HCT116 (cell line): ENCODE results near the gene PRRT4. TPM values are rescaled to one million over a fixed set of nuclear protein-coding genes. Genes with fewer than 3 reads are reported as not detected.

Experiments
- ATAC-seq: fragments of 200-7000 bp; cut with Tn5 transposase; 2 replicates; pipeline ENCODE4 v1.9.1; 2020; ENCODE audit warnings: mild to moderate bottlenecking, moderate library complexity
- BruUV-seq: library from RNA; stranded (reverse); fragments of 400-500 nt; replicated peaks from 2 replicates; lab custom pipeline; 2021; lab: Mats Ljungman, UMichigan
- CTCF ChIA-PET: fragments of 300-600 bp; sonication (Branson Sonifier 250); formaldehyde crosslinking; loops from one replicate; lab custom pipeline; 2021; ENCODE audit warnings: antibody characterized with exemption; lab: Charles Lee
- POLR2A ChIA-PET: fragments of 300-600, 350-600 bp; sonication (Branson Sonifier 250); formaldehyde crosslinking; loops from one replicate; lab custom pipeline; 2021; ENCODE audit warnings: antibody characterized with exemption; lab: Charles Lee
- RAD21 ChIA-PET, 2 experiments: fragments of 300-600 bp; sonication (Branson Sonifier 250); formaldehyde crosslinking; loops; one replicate each; lab custom pipeline; 2023; ENCODE audit warnings: low total read pairs in 2 of 2; ENCODE audit not compliant: uncharacterized antibody in 2 of 2, unreplicated experiment in 2 of 2, low non-redundant PET in 1 of 2; lab: Charles Lee
- DNase-seq: peaks from one replicate; pipeline ENCODE4 v3.0.0-alpha.2; 2010; ENCODE audit warnings: low read depth, low spot score
- H2AFZ ChIP-seq: fragments of 200-600 bp; shearing (Covaris generic), sonication (generic); 2 replicates; pipeline ENCODE4 v1.6.1; 2017; ENCODE audit warnings: low read depth, mixed run types, mixed read lengths, antibody characterized with exemption, low read length; ENCODE audit not compliant: poor library complexity, severe bottlenecking
- H3K27ac ChIP-seq: 2 replicates; pipeline ENCODE4 v1.5.1; 2012; ENCODE audit warnings: low read depth, low read length
- H3K27me3 ChIP-seq: fragments of 200-600 bp; sonication (generic); 2 replicates; pipeline ENCODE4 v1.6.1; 2016; ENCODE audit warnings: mixed run types, low read length, mixed read lengths; ENCODE audit not compliant: insufficient read depth
- H3K36me3 ChIP-seq, 2 experiments: fragments of 200-500 bp in 1 of 2; fragments of 200-600 bp in 1 of 2; sonication (Bioruptor generic) in 1 of 2; sonication (generic) in 1 of 2; 2 replicates each; pipeline versions ENCODE4 v1.5.1 to v1.6.1; 2014 to 2016; ENCODE audit warnings: low read length in 2 of 2, inconsistent platforms in 1 of 2, mixed read lengths in 1 of 2, mixed run types in 1 of 2; ENCODE audit not compliant: insufficient read depth in 2 of 2, control insufficient read depth in 1 of 2
- H3K4me1 ChIP-seq, 2 experiments: fragments of 200-600 bp in 1 of 2; sonication (generic) in 1 of 2; 2 replicates each; pipeline versions ENCODE4 v1.5.1 to v1.6.1; 2012 to 2017; ENCODE audit warnings: low read length in 2 of 2, inconsistent platforms in 1 of 2, mild to moderate bottlenecking in 1 of 2, mixed read lengths in 1 of 2, mixed run types in 1 of 2, moderate library complexity in 1 of 2; ENCODE audit not compliant: insufficient read depth in 2 of 2, control insufficient read depth in 1 of 2
- H3K4me2 ChIP-seq: fragments of 200-600 bp; sonication (generic); 2 replicates; pipeline ENCODE4 v1.6.1; 2017; ENCODE audit warnings: mixed run types, low read length, mixed read lengths
- H3K4me3 ChIP-seq, 2 experiments: fragments of 200-600 bp in 1 of 2; sonication (generic) in 1 of 2; replicated peaks in 1 of 2; 2 replicates each; pipeline ENCODE4 v1.5.1; 2011 to 2016; ENCODE audit warnings: low read length in 2 of 2, control low read depth in 1 of 2, low read depth in 1 of 2, mild to moderate bottlenecking in 1 of 2, mixed read lengths in 1 of 2, mixed run types in 1 of 2
- H3K79me2 ChIP-seq: fragments of 200-600 bp; sonication (generic); 2 replicates; pipeline ENCODE4 v1.6.1; 2017; ENCODE audit warnings: mild to moderate bottlenecking, mixed run types, low read length, moderate library complexity, mixed read lengths; ENCODE audit not compliant: insufficient read depth
- H3K9ac ChIP-seq: fragments of 200-600 bp; sonication (generic); 2 replicates; pipeline ENCODE4 v1.6.1; 2016; ENCODE audit warnings: low read length, mixed read lengths
- H3K9me2 ChIP-seq: fragments of 200-600 bp; sonication (generic), shearing (Covaris generic); 2 replicates; pipeline ENCODE4 v1.6.1; 2017; ENCODE audit warnings: mixed run types, mild to moderate bottlenecking, moderate library complexity; ENCODE audit not compliant: insufficient read depth
- H3K9me3 ChIP-seq, 2 experiments: fragments of 200-500 bp in 1 of 2; fragments of 200-600 bp in 1 of 2; sonication (Bioruptor generic) in 1 of 2; sonication (generic) in 1 of 2; 2 replicates each; pipeline ENCODE4 v1.6.1; 2014 to 2017; ENCODE audit warnings: low read length in 2 of 2, mixed read lengths in 2 of 2, inconsistent platforms in 1 of 2, low read depth in 1 of 2, mild to moderate bottlenecking in 1 of 2, mixed run types in 1 of 2, moderate library complexity in 1 of 2; ENCODE audit not compliant: control insufficient read depth in 1 of 2, insufficient read depth in 1 of 2
- H4K20me1 ChIP-seq: fragments of 200-600 bp; sonication (generic), shearing (Covaris generic); 2 replicates; pipeline ENCODE4 v1.6.1; 2017; ENCODE audit warnings: mixed run types, mild to moderate bottlenecking, moderate library complexity; ENCODE audit not compliant: insufficient read depth
- CEBPB ChIP-seq: IDR thresholded peaks from 2 replicates; pipeline ENCODE4 v1.6.1; 2012; ENCODE audit warnings: low read depth
- CTCF ChIP-seq, 3 experiments: fragments of 200-600 bp in 1 of 3; sonication (generic) in 1 of 3; IDR thresholded peaks in 2 of 3; conservative IDR thresholded peaks in 1 of 3; 2 replicates each; pipeline ENCODE4 v1.5.1; 2012 to 2017; ENCODE audit warnings: low read depth in 2 of 3, low read length in 2 of 3, antibody characterized with exemption in 1 of 3, borderline replicate concordance in 1 of 3, control low read depth in 1 of 3, mild to moderate bottlenecking in 1 of 3, mixed read lengths in 1 of 3, mixed run types in 1 of 3, moderate library complexity in 1 of 3; ENCODE audit not compliant: insufficient read depth in 1 of 3
- POLR2A ChIP-seq: IDR thresholded peaks from 2 replicates; pipeline ENCODE4 v1.7.0; 2011; ENCODE audit warnings: borderline replicate concordance; ENCODE audit not compliant: insufficient read depth, insufficient read length; ENCODE audit errors: extremely low read depth
- RAD21 ChIP-seq: IDR thresholded peaks from 2 replicates; pipeline ENCODE4 v1.6.1; 2012; ENCODE audit warnings: low read depth, mild to moderate bottlenecking
- ZFX ChIP-seq: fragments of 450-650 bp; IDR thresholded peaks from 2 replicates; pipeline ENCODE4 v1.6.1; 2017
- intact Hi-C: fragments of 100-400 bp; cut with micrococcal nuclease; formaldehyde crosslinking; loops from 2 replicates; pipeline ENCODE4 v1.10.0; 2022
- total RNA-seq: library from RNA; stranded (reverse); gene quantifications from one replicate; pipeline ENCODE4 v1.2.1, GENCODE V29; 2021; ENCODE audit not compliant: unreplicated experiment

PRRT4 gene
- total RNA-seq, 1 experiment from 2014 or later: 4.0 TPM

- DNase-seq (no peak), ATAC-seq (no peak)
- TF ChIP-seq CEBPB: no peak
- no peak for TF ChIP-seq POLR2A
- no peak for TF ChIP-seq ZFX
- H3K4me3 ChIP-seq: no peak overlapping the region
- H3K9ac ChIP-seq: no peak overlapping the region
- intact Hi-C loops: no loop called here
- RAD21 ChIA-PET: no interaction called here
- POLR2A ChIA-PET: no interaction called here
- no peaks in the 10 kb centered on the region for H3K36me3 ChIP-seq
- H4K20me1 ChIP-seq: no peaks in the 10 kb centered on the region
- CTCF ChIA-PET: no interaction called here
- H3K4me2 ChIP-seq: no peak overlapping the region
- H3K4me1 ChIP-seq: peaks cover 0 to 7% of the 10 kb centered on the region in 2 experiments; a peak in 1 of 4 replicates
- H3K79me2 ChIP-seq: no peaks in the 10 kb centered on the region
- H3K27me3 ChIP-seq: no peaks in the 10 kb centered on the region
- no peak overlapping the region for H2AFZ ChIP-seq
- BruUV-seq: no TSS peak
- H3K9me3 ChIP-seq: no peaks in the 10 kb centered on the region
- H3K9me2 ChIP-seq: no peaks in the 10 kb centered on the region
- no peak overlapping the region for H3K27ac ChIP-seq
Observed at GRCh38 chr7:128383776-128384175, 22.3 kb upstream of the PRRT4 start.

GRCh38 chr7:128381161-128381821 lies 19.8 kb upstream of the PRRT4 start:
- Histone ChIP-seq H2AFZ (no peak overlapping the region), H3K9me2 (no peaks in the 10 kb centered on the region), H4K20me1 (no peaks in the 10 kb centered on the region), H3K9me3 (no peaks in the 10 kb centered on the region), H3K4me3 (no peak overlapping the region), H3K36me3 (no peaks in the 10 kb centered on the region), H3K4me1 (peaks cover 0 to 7% of the 10 kb centered on the region in 2 experiments; a peak in 1 of 4 replicates), H3K4me2 (peak overlapping the region; percentile 32; the same call in 1 of the 2 replicates), H3K27ac (no peak overlapping the region), H3K79me2 (no peaks in the 10 kb centered on the region), H3K9ac (no peak overlapping the region), H3K27me3 (no peaks in the 10 kb centered on the region)
- DNase-seq (peak; percentile 33), ATAC-seq (peak; percentile 89)
- RAD21 ChIA-PET: no interaction called here
- POLR2A ChIA-PET: no interaction called here
- no TSS peak for BruUV-seq
- intact Hi-C loops: no loop called here
- CTCF ChIA-PET: interaction anchor here (0.7 to 3.3 kb wide), 12 partner anchors 10 to 80 kb away, joined by 3 to 28 read pairs (median 5); partner anchors contain the start of genes IMPDH1 and RBM28
- TF ChIP-seq CTCF (IDR thresholded peaks at IDR 0.05 in 2 of 3, conservative IDR thresholded peaks at IDR 0.05 in 1 of 3; ENCODE audit: borderline replicate concordance in 1 of 3, insufficient read depth in 1 of 3, low read depth in 2 of 3, low read length in 2 of 3) (peak; percentile 53 to 94 (median 94); a peak in 5 of 6 replicates), CEBPB (no peak), RAD21 (peak; percentile 24; the same call in 1 of the 2 replicates)
